ENCODE results near the gene VOPP1. TPM values are rescaled to one million over a fixed set of nuclear protein-coding genes. Genes with fewer than 3 reads are reported as not detected.

VOPP1 gene
- total and polyA plus RNA-seq, 9 donors: 28.0 to 52.1 (median 48.6) TPM

GRCh38 chr7:55437375-55437774, 134.9 kb downstream of the VOPP1 start:
- WGBS, 3 donors: 92 to 94% (median 93%) methylated on average over 1 of the region's 1 CpG
- DNase-seq: no peak
- Histone ChIP-seq H3K36me3 (no peaks in the 10 kb centered on the region), H3K4me3 (no peak overlapping the region), H3K4me1 (ENCODE audit: insufficient read depth) (no peaks in the 10 kb centered on the region), H3K27ac (no peak overlapping the region), H3K27me3 (no peaks in the 10 kb centered on the region), H3K9me3 (no peaks in the 10 kb centered on the region)
- no peak for TF ChIP-seq EP300 (IDR thresholded peaks at IDR 0.05)
- intact Hi-C loops (cut with DNase I): no loop called here

- 83 to 89% (median 86%) methylated on average over 10 of the region's 10 CpGs for WGBS, 3 donors
- H3K4me3 ChIP-seq: no peak overlapping the region
- DNase-seq: no peak
- no peaks in the 10 kb centered on the region for H3K36me3 ChIP-seq
- no peaks in the 10 kb centered on the region for H3K4me1 ChIP-seq (ENCODE audit: insufficient read depth)
- no peaks in the 10 kb centered on the region for H3K27me3 ChIP-seq
- intact Hi-C loops (cut with DNase I): no loop called here
- TF ChIP-seq POLR2A (IDR thresholded peaks at IDR 0.05): no peak
- no peak for TF ChIP-seq EP300 (IDR thresholded peaks at IDR 0.05)
- no peak for TF ChIP-seq CTCF (IDR thresholded peaks at IDR 0.05)
- H3K27ac ChIP-seq: no peak overlapping the region
- H3K9me3 ChIP-seq: no peaks in the 10 kb centered on the region
These were observed 135.8 kb downstream of the VOPP1 start for GRCh38 chr7:55436457-55436856.

GRCh38 chr7:55435466-55435865, 136.8 kb downstream of the VOPP1 start:
- no peak for DNase-seq
- TF ChIP-seq EP300 (IDR thresholded peaks at IDR 0.05) (no peak), CTCF (IDR thresholded peaks at IDR 0.05) (no peak), POLR2A (IDR thresholded peaks at IDR 0.05) (no peak)
- Histone ChIP-seq H3K27ac (no peak overlapping the region), H3K4me3 (no peak overlapping the region), H3K9me3 (no peaks in the 10 kb centered on the region), H3K36me3 (no peaks in the 10 kb centered on the region), H3K27me3 (no peaks in the 10 kb centered on the region), H3K4me1 (ENCODE audit: insufficient read depth) (peaks cover 2% of the 10 kb centered on the region)
- WGBS, 3 donors: 78 to 80% (median 79%) methylated on average over 10 of the region's 10 CpGs
- intact Hi-C loops (cut with DNase I): no loop called here

- no peak for DNase-seq
- peaks cover 8% of the 10 kb centered on the region for H3K4me1 ChIP-seq (ENCODE audit: insufficient read depth)
- H3K9me3 ChIP-seq: no peaks in the 10 kb centered on the region
- TF ChIP-seq EP300 (IDR thresholded peaks at IDR 0.05): no peak
- no peak overlapping the region for H3K27ac ChIP-seq
- no peaks in the 10 kb centered on the region for H3K27me3 ChIP-seq
- no peak overlapping the region for H3K4me3 ChIP-seq
- intact Hi-C loops (cut with DNase I): no loop called here
- 51 to 57% (median 52%) methylated on average over 13 of the region's 13 CpGs for WGBS, 3 donors
- H3K36me3 ChIP-seq: no peaks in the 10 kb centered on the region
These were observed 139.1 kb downstream of the VOPP1 start for GRCh38 chr7:55432939-55433784.

GRCh38 chr7:55432506-55432905, 139.8 kb downstream of the VOPP1 start:
- intact Hi-C loops (cut with DNase I): no loop called here
- TF ChIP-seq EP300 (IDR thresholded peaks at IDR 0.05) (no peak), CTCF (IDR thresholded peaks at IDR 0.05) (no peak), POLR2A (IDR thresholded peaks at IDR 0.05) (no peak)
- H3K36me3 ChIP-seq: no peaks in the 10 kb centered on the region
- WGBS, 3 donors: 62 to 72% (median 68%) methylated on average over 3 of the region's 3 CpGs
- H3K9me3 ChIP-seq: no peaks in the 10 kb centered on the region
- no peak overlapping the region for H3K27ac ChIP-seq
- no peaks in the 10 kb centered on the region for H3K27me3 ChIP-seq
- DNase-seq: no peak
- H3K4me1 ChIP-seq (ENCODE audit: insufficient read depth): peaks cover 8% of the 10 kb centered on the region
- H3K4me3 ChIP-seq: no peak overlapping the region

All from ovary (tissue), 9 donors.